Measurements from ENCODE around the gene MPZL2. TPM values are rescaled to one million over a fixed set of nuclear protein-coding genes. Genes with fewer than 3 reads are reported as not detected.

The MPZL2 gene
- total and polyA plus RNA-seq, 10 of the 15 experiments (the other 5 are each of a cell fraction or from before 2014, with no cell fraction given) = 0.81 to 4.8 (median 3.1) TPM

- intact Hi-C loops (cut with micrococcal nuclease; ENCODE audit: unreplicated experiment) = no loop called here
- peaks cover 0 to 2% of the 10 kb centered on the region in 2 experiments; a peak in 1 of 4 replicates for H3K27me3 ChIP-seq (replicated peaks in 1 of 2; ENCODE audit: control insufficient read depth in 2 of 2, insufficient read depth in 2 of 2, low read length in 1 of 2)
- no peak overlapping the region for H3K9ac ChIP-seq (ENCODE audit: control insufficient read depth, insufficient read depth, low read length)
- CTCF ChIA-PET = interaction anchor here (0.8 to 1.1 kb wide), 2 partner anchors 11 to 31 kb away, joined by 3 to 5 read pairs; no protein-coding TSS in a partner anchor
- DNase-seq (ENCODE audit: low read depth, low spot score) (no peak), ATAC-seq (no peak), FAIRE-seq (no peak)
- H3K79me2 ChIP-seq (ENCODE audit: control insufficient read depth, insufficient read depth, low read length) = no peaks in the 10 kb centered on the region
- TF ChIP-seq JUNB (IDR thresholded peaks at IDR 0.05) = no peak
- TF ChIP-seq RCOR1 (conservative IDR thresholded peaks at IDR 0.05; ENCODE audit: low read depth, low read length) = no peak
- no peak for TF ChIP-seq SREBF1 (IDR thresholded peaks at IDR 0.05; ENCODE audit: low read length)
- no peak for TF ChIP-seq TCF3 (IDR thresholded peaks at IDR 0.05; ENCODE audit: borderline replicate concordance, insufficient read depth, low read depth, low read length)
- TF ChIP-seq, protein P1, sequence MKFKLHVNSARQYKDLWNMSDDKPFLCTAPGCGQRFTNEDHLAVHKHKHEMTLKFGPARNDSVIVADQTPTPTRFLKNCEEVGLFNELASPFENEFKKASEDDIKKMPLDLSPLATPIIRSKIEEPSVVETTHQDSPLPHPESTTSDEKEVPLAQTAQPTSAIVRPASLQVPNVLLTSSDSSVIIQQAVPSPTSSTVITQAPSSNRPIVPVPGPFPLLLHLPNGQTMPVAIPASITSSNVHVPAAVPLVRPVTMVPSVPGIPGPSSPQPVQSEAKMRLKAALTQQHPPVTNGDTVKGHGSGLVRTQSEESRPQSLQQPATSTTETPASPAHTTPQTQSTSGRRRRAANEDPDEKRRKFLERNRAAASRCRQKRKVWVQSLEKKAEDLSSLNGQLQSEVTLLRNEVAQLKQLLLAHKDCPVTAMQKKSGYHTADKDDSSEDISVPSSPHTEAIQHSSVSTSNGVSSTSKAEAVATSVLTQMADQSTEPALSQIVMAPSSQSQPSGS (IDR thresholded peaks at IDR 0.05; ENCODE audit: low read length) = no peak
- no peak for TF ChIP-seq MTA3 (IDR thresholded peaks at IDR 0.05; ENCODE audit: borderline replicate concordance, low read length)
- TF ChIP-seq, protein P2, sequence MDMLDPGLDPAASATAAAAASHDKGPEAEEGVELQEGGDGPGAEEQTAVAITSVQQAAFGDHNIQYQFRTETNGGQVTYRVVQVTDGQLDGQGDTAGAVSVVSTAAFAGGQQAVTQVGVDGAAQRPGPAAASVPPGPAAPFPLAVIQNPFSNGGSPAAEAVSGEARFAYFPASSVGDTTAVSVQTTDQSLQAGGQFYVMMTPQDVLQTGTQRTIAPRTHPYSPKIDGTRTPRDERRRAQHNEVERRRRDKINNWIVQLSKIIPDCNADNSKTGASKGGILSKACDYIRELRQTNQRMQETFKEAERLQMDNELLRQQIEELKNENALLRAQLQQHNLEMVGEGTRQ (IDR thresholded peaks at IDR 0.05; ENCODE audit: borderline replicate concordance, low read depth, low read length) = no peak
- TF ChIP-seq SUPT20H (IDR thresholded peaks at IDR 0.05; ENCODE audit: borderline replicate concordance, control insufficient read depth, low read depth, low read length) = no peak
- no peak for TF ChIP-seq ASH2L (IDR thresholded peaks at IDR 0.05; ENCODE audit: borderline replicate concordance, low read depth)
- TF ChIP-seq RAD51 (IDR thresholded peaks at IDR 0.05) = no peak
- RAD21 ChIA-PET (ENCODE audit: unreplicated experiment) = no interaction called here
- H3K4me1 ChIP-seq (ENCODE audit: control insufficient read depth, insufficient read depth, low read length) = peaks cover 4% of the 10 kb centered on the region; the same call in 1 of the 2 replicates
- 7% methylated on average over 2 of the region's 2 CpGs for WGBS (ENCODE audit: insufficient coverage, insufficient replicate concordance, low lambda C conversion rate, missing lambda C conversion rate)
- no peak overlapping the region for H3K27ac ChIP-seq (ENCODE audit: control insufficient read depth, insufficient read depth)
- no peak overlapping the region for H2AFZ ChIP-seq (ENCODE audit: control insufficient read depth, low read depth, low read length)
- no peak overlapping the region for H3K4me2 ChIP-seq (ENCODE audit: control insufficient read depth, insufficient read depth)
- POLR2A ChIA-PET = no interaction called here
- no TSS peak for BruUV-seq (replicated peaks)
- H4K20me1 ChIP-seq (ENCODE audit: control insufficient read depth, insufficient read depth) = no peaks in the 10 kb centered on the region
- no peak overlapping the region for H3K4me3 ChIP-seq
- H3K36me3 ChIP-seq (ENCODE audit: control insufficient read depth in 2 of 2, insufficient read depth in 2 of 2, low read length in 1 of 2) = no peaks in the 10 kb centered on the region
- SMC1A ChIA-PET (ENCODE audit: uncharacterized antibody, unreplicated experiment) = interaction anchor here (0.6 kb wide), 1 partner anchor 22 kb away, joined by 3 read pairs; no protein-coding TSS in a partner anchor
- H3K9me3 ChIP-seq (replicated peaks; ENCODE audit: control insufficient read depth, insufficient read depth, low read length) = no peaks in the 10 kb centered on the region; the same call in 2 of the 3 replicates
- in situ Hi-C loops (cut with MboI) = no loop called here
Observed at GRCh38 chr11:118306556-118306955, 42.5 kb upstream of the MPZL2 start.

Measured in GM12878 (cell line).